Spleen (tissue), 7 donors: Measurements from ENCODE around the gene VSIG4.

Source experiments
- POLR2A ChIP-seq, 3 donors: fragments of 450-650 bp; IDR thresholded peaks; one replicate each; pipeline ENCODE4 v1.5.1; 2017; ENCODE audit warnings: antibody characterized with exemption in 3 of 3, mild to moderate bottlenecking in 1 of 3
- TF ChIP-seq, protein P1 (sequence below), 11 experiments: fragments of 200-600 bp in 7 of 11; fragments of 450-650 bp in 4 of 11; sonication (generic) in 4 of 11; IDR thresholded peaks in 8 of 11; conservative IDR thresholded peaks in 3 of 11; 1 replicate in 7 of 11; 2 replicates in 4 of 11; pipeline versions ENCODE4 v1.4.0 to v1.8.0; 2016 to 2021; ENCODE audit warnings: antibody characterized with exemption in 11 of 11, inconsistent platforms in 4 of 11, mild to moderate bottlenecking in 1 of 11
- donor health status: DM: no; HTN: no; CAD: no; lungs with moderate emphysema.
- donor health status: DM: no; HTN: no; CAD: no.
- donor health status: DM: no; HTN: no; CAD: no.

DNA sequence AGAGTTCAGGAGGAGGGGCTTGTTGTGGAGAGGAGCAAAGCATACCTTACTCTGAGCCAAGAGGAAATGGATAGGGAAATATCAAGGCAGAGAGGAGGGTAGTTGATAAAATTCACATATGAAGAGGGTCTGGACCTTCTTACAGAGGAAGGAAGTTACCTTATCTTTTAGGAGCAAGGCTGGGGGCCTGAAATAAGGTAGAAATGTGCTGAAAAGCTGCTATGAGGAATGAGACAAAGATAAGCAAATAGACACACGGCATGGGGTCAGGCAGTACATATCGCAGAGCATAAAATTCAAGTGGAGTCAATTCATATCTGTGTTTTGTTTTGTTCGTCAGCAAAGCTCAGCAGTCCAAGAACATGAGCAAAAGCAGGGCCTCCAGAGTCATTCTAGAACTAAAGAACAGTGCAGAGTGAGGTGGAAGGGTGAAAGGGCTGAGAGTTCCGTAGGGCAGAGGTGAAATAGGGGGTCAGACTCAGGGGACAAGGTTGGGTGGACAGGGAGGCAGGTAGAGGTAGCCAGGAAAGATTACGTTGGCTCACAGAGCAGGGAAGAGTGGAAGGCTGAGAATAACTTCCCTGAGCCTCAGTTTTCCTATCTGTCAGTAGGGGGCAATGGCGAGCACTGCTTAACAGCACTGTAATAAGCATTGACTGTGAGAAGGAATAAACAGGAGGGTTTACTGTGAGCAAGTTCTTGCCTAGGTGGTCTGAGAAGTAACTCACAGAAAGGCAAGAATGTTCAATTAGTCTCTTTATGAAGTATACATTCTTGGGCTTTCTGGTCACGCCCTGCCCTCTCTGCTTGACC, 9.2 kb downstream of the VSIG4 start:
- no peak for TF ChIP-seq POLR2A (IDR thresholded peaks at IDR 0.05)
- TF ChIP-seq, protein P1, sequence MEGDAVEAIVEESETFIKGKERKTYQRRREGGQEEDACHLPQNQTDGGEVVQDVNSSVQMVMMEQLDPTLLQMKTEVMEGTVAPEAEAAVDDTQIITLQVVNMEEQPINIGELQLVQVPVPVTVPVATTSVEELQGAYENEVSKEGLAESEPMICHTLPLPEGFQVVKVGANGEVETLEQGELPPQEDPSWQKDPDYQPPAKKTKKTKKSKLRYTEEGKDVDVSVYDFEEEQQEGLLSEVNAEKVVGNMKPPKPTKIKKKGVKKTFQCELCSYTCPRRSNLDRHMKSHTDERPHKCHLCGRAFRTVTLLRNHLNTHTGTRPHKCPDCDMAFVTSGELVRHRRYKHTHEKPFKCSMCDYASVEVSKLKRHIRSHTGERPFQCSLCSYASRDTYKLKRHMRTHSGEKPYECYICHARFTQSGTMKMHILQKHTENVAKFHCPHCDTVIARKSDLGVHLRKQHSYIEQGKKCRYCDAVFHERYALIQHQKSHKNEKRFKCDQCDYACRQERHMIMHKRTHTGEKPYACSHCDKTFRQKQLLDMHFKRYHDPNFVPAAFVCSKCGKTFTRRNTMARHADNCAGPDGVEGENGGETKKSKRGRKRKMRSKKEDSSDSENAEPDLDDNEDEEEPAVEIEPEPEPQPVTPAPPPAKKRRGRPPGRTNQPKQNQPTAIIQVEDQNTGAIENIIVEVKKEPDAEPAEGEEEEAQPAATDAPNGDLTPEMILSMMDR (IDR thresholded peaks at IDR 0.05 in 8 of 11, conservative IDR thresholded peaks at IDR 0.05 in 3 of 11): peak in 10 of 11 experiments; percentile 34 to 72 (median 56)
